OCI-LY7 (cell line): ENCODE results near the gene RREB1. TPM values are rescaled to one million over a fixed set of nuclear protein-coding genes. Genes with fewer than 3 reads are reported as not detected.

ENCODE experiments used
- BruUV-seq: library from RNA; stranded (reverse); fragments of 400-500 nt; replicated peaks from 2 replicates; lab custom pipeline; 2021; lab: Mats Ljungman, UMichigan
- CTCF ChIA-PET: fragments of 300-600 bp; sonication (Branson Sonifier 250); formaldehyde crosslinking; loops from one replicate; lab custom pipeline; 2022; ENCODE audit warnings: antibody characterized with exemption; ENCODE audit not compliant: unreplicated experiment; lab: Charles Lee
- POLR2A ChIA-PET: fragments of 300-600 bp; sonication (Branson Sonifier 250); formaldehyde crosslinking; loops from one replicate; lab custom pipeline; 2022; ENCODE audit warnings: antibody characterized with exemption; lab: Charles Lee
- DNase-seq: peaks from one replicate; pipeline ENCODE4 v3.0.0-alpha.2; 2015; ENCODE audit warnings: low spot score
- H2AFZ ChIP-seq: fragments of 200-600 bp; sonication (generic), shearing (Covaris generic); 2 replicates; pipeline ENCODE4 v1.6.1; 2014; ENCODE audit warnings: mild to moderate bottlenecking, antibody characterized with exemption, low read length, moderate library complexity
- H3K27ac ChIP-seq: fragments of 200-600 bp; sonication (generic); 2 replicates; pipeline ENCODE4 v1.5.1; 2014; ENCODE audit warnings: mixed run types, low read depth, mild to moderate bottlenecking, moderate library complexity, low read length, inconsistent platforms; ENCODE audit not compliant: poor library complexity, severe bottlenecking
- H3K36me3 ChIP-seq: fragments of 200-600 bp; sonication (generic); 2 replicates; pipeline ENCODE4 v1.6.1; 2014; ENCODE audit warnings: mild to moderate bottlenecking, antibody characterized with exemption, low read length, moderate library complexity, mixed read lengths; ENCODE audit not compliant: insufficient read depth
- H3K4me1 ChIP-seq: fragments of 200-600 bp; sonication (generic); 2 replicates; pipeline ENCODE4 v1.5.1; 2014; ENCODE audit warnings: mild to moderate bottlenecking, low read length; ENCODE audit not compliant: insufficient read depth, poor library complexity, severe bottlenecking
- H3K4me2 ChIP-seq: fragments of 200-600 bp; sonication (generic); 2 replicates; pipeline ENCODE4 v1.6.1; 2014; ENCODE audit warnings: mild to moderate bottlenecking, low read length
- H3K4me3 ChIP-seq: fragments of 200-600 bp; sonication (generic); 2 replicates; pipeline ENCODE4 v1.5.1; 2014; ENCODE audit warnings: mild to moderate bottlenecking, low read depth, low read length; ENCODE audit not compliant: poor library complexity, severe bottlenecking
- H3K79me2 ChIP-seq: fragments of 200-600 bp; sonication (generic); 2 replicates; pipeline ENCODE4 v1.6.1; 2016; ENCODE audit warnings: low read depth, mild to moderate bottlenecking, low read length, moderate library complexity, mixed read lengths; ENCODE audit not compliant: insufficient read depth
- H3K9me2 ChIP-seq: fragments of 200-600 bp; sonication (generic); 2 replicates; pipeline ENCODE4 v1.6.1; 2016; ENCODE audit warnings: mild to moderate bottlenecking, low read length, mixed read lengths; ENCODE audit not compliant: insufficient read depth
- H3K9me3 ChIP-seq: fragments of 200-600 bp; sonication (generic); 2 replicates; pipeline ENCODE4 v1.6.1; 2014; ENCODE audit warnings: mild to moderate bottlenecking, mixed run types, low read length, mixed read lengths
- H4K20me1 ChIP-seq: fragments of 200-600 bp; sonication (generic); 2 replicates; pipeline ENCODE4 v1.6.1; 2014; ENCODE audit warnings: mild to moderate bottlenecking, antibody characterized with exemption, low read length, moderate library complexity, mixed read lengths; ENCODE audit not compliant: insufficient read depth
- EZH2phosphoT487 ChIP-seq: fragments of 200-600 bp; sonication (generic); IDR thresholded peaks from 2 replicates; pipeline ENCODE4 v1.6.1; 2018; ENCODE audit warnings: low read depth, borderline replicate concordance, mild to moderate bottlenecking, mixed run types, antibody characterized with exemption, low read length, moderate library complexity, mixed read lengths
- intact Hi-C: fragments of 100-400 bp; cut with micrococcal nuclease; formaldehyde crosslinking; loops from one replicate; pipeline ENCODE4 v1.10.0; 2022; ENCODE audit not compliant: unreplicated experiment
- total RNA-seq, 2 experiments: library from RNA; depleted of rRNA in 1 of 2; stranded (reverse); fragments of >200 nt in 1 of 2; shearing (Covaris generic) in 1 of 2; gene quantifications; 2 replicates each; pipeline ENCODE4 v1.2.3, GENCODE V29; 2014 to 2022
- TF ChIP-seq, protein P1 (sequence below): fragments of 200-600 bp; sonication (generic); conservative IDR thresholded peaks from 2 replicates; pipeline ENCODE4 v1.5.1; 2014; ENCODE audit warnings: mild to moderate bottlenecking, antibody characterized with exemption, low read length, moderate library complexity, mixed read lengths

RREB1 gene
- total RNA-seq, 2 experiments from 2014 or later: 4.4 to 7.1 TPM

DNA sequence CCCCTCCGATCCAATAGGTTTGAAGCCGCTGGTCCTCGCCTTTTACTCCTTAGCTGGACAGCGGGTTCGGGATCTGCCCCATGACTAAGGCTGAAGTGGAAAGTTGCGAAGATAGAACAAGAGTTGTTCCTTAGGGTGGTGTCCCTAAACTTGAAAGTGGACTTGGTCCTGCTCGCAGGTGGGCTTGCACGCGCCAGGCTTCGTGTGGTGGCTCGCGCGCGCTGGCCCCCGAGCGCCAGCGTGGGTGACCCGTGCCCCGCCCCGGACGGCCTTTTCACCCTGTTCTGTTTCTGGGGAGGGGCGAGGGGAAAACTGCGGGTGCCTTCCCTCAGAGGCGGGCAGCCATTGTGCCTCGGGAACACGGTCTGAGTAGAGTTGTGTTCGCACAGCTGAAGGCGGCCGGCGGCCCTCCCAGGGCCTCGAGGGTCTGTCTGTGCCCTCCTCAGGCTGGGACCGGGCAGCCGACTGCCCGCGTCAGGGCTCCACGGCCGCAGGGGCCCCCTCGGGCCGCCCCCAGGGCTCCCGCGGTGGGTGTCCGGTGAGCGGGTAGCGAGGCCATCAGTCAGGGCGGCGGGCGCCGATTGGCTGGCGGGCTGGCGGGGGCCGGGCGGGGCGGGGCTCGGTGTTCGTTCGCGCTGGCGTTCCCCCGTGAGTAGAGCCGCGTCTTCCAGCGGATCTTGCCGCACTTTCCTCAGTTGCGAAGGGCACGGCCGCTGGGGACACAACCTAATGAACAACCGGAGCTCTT, 33.0 kb downstream of the RREB1 start:
- H3K27ac ChIP-seq: no peak overlapping the region
- no TSS peak for BruUV-seq

DNA sequence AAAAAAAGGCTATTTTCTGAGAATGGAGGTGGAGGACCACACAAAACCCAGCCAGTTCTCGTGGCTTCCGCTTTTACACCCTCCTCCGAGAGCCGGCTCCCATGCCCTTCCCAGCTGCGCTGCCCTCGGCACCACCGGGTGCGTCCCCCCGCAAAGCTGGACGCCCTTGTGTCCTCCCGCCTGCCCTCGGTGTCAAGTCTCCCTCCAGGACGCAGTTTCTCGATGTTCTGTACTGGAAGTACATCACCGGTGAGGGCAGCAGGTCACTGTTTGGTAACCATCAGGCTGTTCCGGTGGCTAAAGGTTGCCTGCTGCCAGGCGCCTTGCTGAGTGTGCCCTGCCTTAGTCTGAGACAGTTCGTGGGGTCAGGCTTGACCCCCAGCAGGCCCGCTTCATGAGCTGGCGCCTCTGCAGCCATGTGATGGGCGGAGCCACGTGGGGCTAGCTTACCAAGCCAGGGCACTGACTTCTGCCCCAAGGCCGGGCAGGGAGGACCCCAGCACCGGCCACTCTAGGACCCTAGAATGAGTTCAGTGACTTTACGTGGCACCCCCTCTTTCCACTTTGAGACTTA, 34.6 kb downstream of the RREB1 start:
- BruUV-seq: no TSS peak
- Histone ChIP-seq H3K4me1 (peaks cover 37% of the 10 kb centered on the region), H3K9me2 (no peaks in the 10 kb centered on the region), H4K20me1 (peaks cover 24% of the 10 kb centered on the region), H3K4me2 (no peak overlapping the region), H3K4me3 (no peak overlapping the region), H3K27ac (no peak overlapping the region), H3K36me3 (no peaks in the 10 kb centered on the region), H3K9me3 (no peaks in the 10 kb centered on the region), H2AFZ (no peak overlapping the region), H3K79me2 (no peaks in the 10 kb centered on the region)
- TF ChIP-seq, protein P1, sequence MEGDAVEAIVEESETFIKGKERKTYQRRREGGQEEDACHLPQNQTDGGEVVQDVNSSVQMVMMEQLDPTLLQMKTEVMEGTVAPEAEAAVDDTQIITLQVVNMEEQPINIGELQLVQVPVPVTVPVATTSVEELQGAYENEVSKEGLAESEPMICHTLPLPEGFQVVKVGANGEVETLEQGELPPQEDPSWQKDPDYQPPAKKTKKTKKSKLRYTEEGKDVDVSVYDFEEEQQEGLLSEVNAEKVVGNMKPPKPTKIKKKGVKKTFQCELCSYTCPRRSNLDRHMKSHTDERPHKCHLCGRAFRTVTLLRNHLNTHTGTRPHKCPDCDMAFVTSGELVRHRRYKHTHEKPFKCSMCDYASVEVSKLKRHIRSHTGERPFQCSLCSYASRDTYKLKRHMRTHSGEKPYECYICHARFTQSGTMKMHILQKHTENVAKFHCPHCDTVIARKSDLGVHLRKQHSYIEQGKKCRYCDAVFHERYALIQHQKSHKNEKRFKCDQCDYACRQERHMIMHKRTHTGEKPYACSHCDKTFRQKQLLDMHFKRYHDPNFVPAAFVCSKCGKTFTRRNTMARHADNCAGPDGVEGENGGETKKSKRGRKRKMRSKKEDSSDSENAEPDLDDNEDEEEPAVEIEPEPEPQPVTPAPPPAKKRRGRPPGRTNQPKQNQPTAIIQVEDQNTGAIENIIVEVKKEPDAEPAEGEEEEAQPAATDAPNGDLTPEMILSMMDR: no peak
- no peak for TF ChIP-seq EZH2phosphoT487
- intact Hi-C loops: no loop called here
- no peak for DNase-seq
- CTCF ChIA-PET: no interaction called here
- POLR2A ChIA-PET: interaction anchor here (0.6 kb wide), 1 partner anchor 76 kb away, joined by 4 read pairs; no protein-coding TSS in a partner anchor

More for the DNA sequence above, 33.0 kb downstream of the RREB1 start:
- ChIA-PET POLR2A (no interaction called here), CTCF (no interaction called here)
- Histone ChIP-seq H3K4me3 (peak overlapping the region; percentile 67), H3K9me3 (no peaks in the 10 kb centered on the region), H3K36me3 (no peaks in the 10 kb centered on the region), H3K4me2 (peak overlapping the region; percentile 71), H4K20me1 (peaks cover 35% of the 10 kb centered on the region), H3K4me1 (peaks cover 37% of the 10 kb centered on the region), H2AFZ (no peak overlapping the region), H3K9me2 (no peaks in the 10 kb centered on the region), H3K79me2 (no peaks in the 10 kb centered on the region)
- intact Hi-C loops: no loop called here
- TF ChIP-seq EZH2phosphoT487: no peak
- TF ChIP-seq, protein P1: no peak
- peak; percentile 54 for DNase-seq
